BJ (cell line): ENCODE data around the gene VPS18. TPM values are rescaled to one million over a fixed set of nuclear protein-coding genes. Genes with fewer than 3 reads are reported as not detected.

Source experiments
- CTCF ChIA-PET: fragments of 350-600 bp; formaldehyde crosslinking; extraction: SDS; loops from one replicate; lab custom pipeline; 2021; ENCODE audit warnings: antibody characterized with exemption, inconsistent platforms; lab: Yijun Ruan, JAX
- POLR2A ChIA-PET: fragments of 300-600 bp; sonication (Branson Sonifier 250); formaldehyde crosslinking; extraction: SDS; loops from one replicate; lab custom pipeline; 2021; ENCODE audit warnings: antibody characterized with exemption; lab: Charles Lee
- DNase-seq: peaks from one replicate; pipeline ENCODE4 v3.0.0-alpha.2; 2011; ENCODE audit warnings: low read depth
- H3K27me3 ChIP-seq: 2 replicates; pipeline ENCODE4 v1.6.0; 2011; ENCODE audit warnings: low read length; ENCODE audit not compliant: control insufficient read depth, insufficient read depth
- H3K36me3 ChIP-seq: 2 replicates; pipeline ENCODE4 v1.5.1; 2011; ENCODE audit warnings: low read length; ENCODE audit not compliant: control insufficient read depth, insufficient read depth
- H3K4me3 ChIP-seq: 2 replicates; pipeline ENCODE4 v1.5.1; 2011; ENCODE audit warnings: low read depth, mild to moderate bottlenecking, control low read depth, low read length
- CTCF ChIP-seq: IDR thresholded peaks from 2 replicates; pipeline ENCODE4 v1.5.1; 2011; ENCODE audit warnings: low read depth, mild to moderate bottlenecking, control low read depth, inconsistent platforms, low read length, moderate library complexity; ENCODE audit not compliant: insufficient read depth
- polyA plus RNA-seq: library from polyadenylated mRNA; depleted of rRNA; stranded (reverse); fragments of >200 nt; gene quantifications from 2 replicates; pipeline ENCODE4 v1.2.3, GENCODE V29; 2011

Gene VPS18
- polyA plus RNA-seq, 1 experiment, result 28.4 TPM

DNA sequence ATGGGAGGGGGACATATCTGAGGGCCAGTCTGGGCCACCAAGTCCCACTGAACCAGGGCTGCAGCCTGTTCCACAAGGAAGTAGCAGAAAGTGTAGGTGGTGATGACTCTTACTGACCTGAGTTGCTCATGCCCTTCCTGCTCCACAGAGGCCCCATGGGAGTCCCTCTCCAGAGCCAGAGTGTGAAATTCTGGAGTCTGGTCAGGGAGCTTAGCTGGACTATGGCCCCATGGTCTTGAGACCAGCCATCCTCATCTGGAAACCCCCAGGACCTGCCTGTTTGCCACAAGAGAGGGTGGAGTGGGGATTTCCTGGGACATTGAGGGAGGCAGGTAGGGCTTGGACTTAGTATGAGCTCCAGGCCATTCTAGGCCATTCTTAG is 47.4 kb upstream of the VPS18 start:
- DNase-seq, result no peak
- no peak overlapping the region for H3K4me3 ChIP-seq
- TF ChIP-seq CTCF, result no peak
- no peaks in the 10 kb centered on the region for H3K36me3 ChIP-seq
- peaks cover 15% of the 10 kb centered on the region for H3K27me3 ChIP-seq
- ChIA-PET CTCF (interaction anchor here (1.7 to 8.3 kb wide), 3 partner anchors 11 to 45 kb away, joined by 8 to 81 read pairs (median 9); no protein-coding TSS in a partner anchor), POLR2A (no interaction called here)

DNA sequence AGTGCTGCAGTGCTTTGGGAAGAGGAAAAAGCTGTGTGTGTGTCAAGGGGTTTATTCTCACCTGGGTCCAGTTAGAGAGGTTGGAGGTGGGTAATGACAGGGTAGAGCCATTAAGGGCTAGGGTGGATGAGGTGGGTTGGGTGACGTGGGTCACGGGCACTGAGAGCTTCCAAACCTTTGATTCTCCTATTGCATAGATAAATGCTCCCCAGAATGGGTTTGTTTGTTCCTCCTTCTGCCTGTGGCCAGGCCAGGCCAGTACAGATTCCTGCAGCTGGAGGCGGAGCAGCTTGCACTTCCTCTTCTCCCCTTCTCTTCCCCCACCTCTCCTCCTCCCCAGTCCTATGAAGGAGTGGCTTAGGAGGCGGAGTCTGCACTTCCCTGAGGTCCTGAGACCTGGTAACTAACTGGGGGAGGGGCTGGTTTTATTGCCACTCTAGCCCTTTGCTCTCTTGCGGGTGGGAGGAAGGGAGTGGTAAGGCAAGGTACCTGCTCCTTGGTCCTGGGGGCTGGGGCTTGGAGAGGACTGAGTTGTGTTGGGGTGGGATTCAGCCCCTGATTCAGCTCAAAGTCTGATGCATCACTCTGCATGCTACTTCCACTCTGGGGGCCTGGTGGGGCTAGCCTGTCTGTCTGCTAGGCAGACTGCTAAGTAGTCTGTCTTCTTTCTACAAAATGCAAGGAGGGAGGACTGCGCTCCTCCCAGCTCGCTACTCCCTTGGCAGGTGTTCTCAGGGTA is 46.9 kb upstream of the VPS18 start:
- POLR2A ChIA-PET, result no interaction called here
- Histone ChIP-seq H3K36me3 (no peaks in the 10 kb centered on the region), H3K27me3 (peaks cover 12% of the 10 kb centered on the region), H3K4me3 (no peak overlapping the region)
- CTCF ChIA-PET, result interaction anchor here (1.7 to 8.3 kb wide), 3 partner anchors 11 to 45 kb away, joined by 8 to 81 read pairs (median 9); no protein-coding TSS in a partner anchor
- TF ChIP-seq CTCF, result no peak
- no peak for DNase-seq

- Histone ChIP-seq H3K36me3 (no peaks in the 10 kb centered on the region), H3K4me3 (no peak overlapping the region), H3K27me3 (0 out of 2 replicates have a peak, but pooled peaks cover 1% of the 10 kb centered on the region)
- ChIA-PET CTCF (interaction anchor here (1.5 to 8.3 kb wide), 2 partner anchors 7 to 41 kb away, joined by 5 to 81 read pairs; no protein-coding TSS in a partner anchor), POLR2A (no interaction called here)
- DNase-seq, result no peak
- TF ChIP-seq CTCF, result no peak
Observed at GRCh38 chr15:40850576-40851112, 43.6 kb upstream of the VPS18 start.

- no peak for TF ChIP-seq CTCF
- H3K27me3 ChIP-seq, result 0 out of 2 replicates have a peak, but pooled peaks cover 1% of the 10 kb centered on the region
- H3K36me3 ChIP-seq, result no peaks in the 10 kb centered on the region
- no peak for DNase-seq
- H3K4me3 ChIP-seq, result no peak overlapping the region
- ChIA-PET POLR2A (interaction anchor here (0.6 kb wide), 1 partner anchor 42 kb away, joined by 3 read pairs; the partner anchor contains the start of gene VPS18), CTCF (interaction anchor here (1.9 kb wide), 1 partner anchor 13 kb away, joined by 10 read pairs; no protein-coding TSS in a partner anchor)
Observed at GRCh38 chr15:40852529-40852928, 41.7 kb upstream of the VPS18 start.

GRCh38 chr15:40853241-40853890 is 40.9 kb upstream of the VPS18 start:
- Histone ChIP-seq H3K36me3 (no peaks in the 10 kb centered on the region), H3K27me3 (no peaks in the 10 kb centered on the region), H3K4me3 (no peak overlapping the region)
- CTCF ChIA-PET, result interaction anchor here (1.9 kb wide), 1 partner anchor 14 kb away, joined by 10 read pairs; no protein-coding TSS in a partner anchor
- DNase-seq, result no peak
- no peak for TF ChIP-seq CTCF
- POLR2A ChIA-PET, result interaction anchor here (0.6 kb wide), 1 partner anchor 41 kb away, joined by 3 read pairs; the partner anchor contains the start of gene VPS18
